Measurements from ENCODE around the gene IFIT1.
"Not testable (repeated sequence)": the region's sequence is repeated elsewhere in the genome, so short reads cannot be mapped to it uniquely, and the experiment has no call there.

IFIT1 gene

DNA sequence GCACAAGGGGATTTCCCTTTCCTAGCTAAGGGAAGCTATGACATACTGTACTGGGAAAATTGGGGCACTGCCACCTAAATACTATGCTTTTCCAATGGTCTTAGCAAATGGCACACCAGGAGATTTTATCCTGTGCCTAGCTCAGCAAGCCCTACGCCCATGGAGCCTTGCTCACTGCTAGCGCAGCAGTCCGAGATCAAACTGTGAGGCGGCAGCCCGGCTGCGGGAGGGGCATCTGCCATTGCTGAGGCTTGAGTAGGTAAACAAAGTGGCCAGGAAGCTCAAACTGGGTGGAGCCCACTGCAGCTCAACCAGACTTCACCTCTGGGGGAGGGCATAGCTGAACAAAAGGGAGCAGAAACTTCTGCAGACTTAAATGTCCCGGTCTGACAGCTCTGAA, 52.4 kb downstream of the IFIT1 start:
- not testable (repeated sequence) for FAIRE-seq

DNA sequence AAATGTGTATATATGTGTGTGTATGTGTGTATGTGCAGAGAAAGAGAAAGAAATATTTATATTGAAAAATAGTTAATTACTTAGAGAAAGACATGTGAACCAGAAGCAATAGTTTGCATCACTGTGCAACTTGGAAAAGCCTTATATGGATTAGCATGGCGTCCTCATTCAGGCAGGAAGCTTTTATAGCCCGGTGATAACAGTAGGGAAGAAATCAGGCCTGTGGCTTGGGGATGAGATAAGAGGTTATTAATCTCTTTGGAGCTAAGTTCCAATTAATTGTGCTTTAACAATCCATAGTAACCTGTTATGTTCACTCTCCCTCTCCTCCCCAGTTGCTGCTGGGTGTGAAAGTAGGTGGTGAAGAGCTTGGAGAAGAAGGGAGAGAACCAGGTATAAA, 58.5 kb downstream of the IFIT1 start:
- FAIRE-seq, result no peak

DNA sequence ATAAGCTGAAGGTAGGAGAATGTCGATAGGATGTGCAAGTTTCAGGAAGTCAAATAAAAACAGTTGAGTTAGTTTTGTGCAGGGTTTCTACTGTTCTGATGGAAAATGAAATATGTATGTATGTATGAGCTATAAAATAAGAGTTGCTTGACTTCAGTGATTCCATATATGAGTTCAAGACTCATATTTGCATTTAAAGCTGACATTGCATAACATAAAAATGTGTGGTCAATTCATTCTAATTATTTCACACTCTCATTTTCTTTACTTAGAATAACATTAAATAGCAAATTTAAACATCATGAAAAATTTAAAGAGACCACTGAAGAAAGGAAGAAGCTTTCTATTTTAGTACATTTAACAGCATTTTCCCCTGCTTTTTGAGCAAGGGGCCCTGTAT, 59.8 kb downstream of the IFIT1 start:
- no peak for FAIRE-seq

DNA sequence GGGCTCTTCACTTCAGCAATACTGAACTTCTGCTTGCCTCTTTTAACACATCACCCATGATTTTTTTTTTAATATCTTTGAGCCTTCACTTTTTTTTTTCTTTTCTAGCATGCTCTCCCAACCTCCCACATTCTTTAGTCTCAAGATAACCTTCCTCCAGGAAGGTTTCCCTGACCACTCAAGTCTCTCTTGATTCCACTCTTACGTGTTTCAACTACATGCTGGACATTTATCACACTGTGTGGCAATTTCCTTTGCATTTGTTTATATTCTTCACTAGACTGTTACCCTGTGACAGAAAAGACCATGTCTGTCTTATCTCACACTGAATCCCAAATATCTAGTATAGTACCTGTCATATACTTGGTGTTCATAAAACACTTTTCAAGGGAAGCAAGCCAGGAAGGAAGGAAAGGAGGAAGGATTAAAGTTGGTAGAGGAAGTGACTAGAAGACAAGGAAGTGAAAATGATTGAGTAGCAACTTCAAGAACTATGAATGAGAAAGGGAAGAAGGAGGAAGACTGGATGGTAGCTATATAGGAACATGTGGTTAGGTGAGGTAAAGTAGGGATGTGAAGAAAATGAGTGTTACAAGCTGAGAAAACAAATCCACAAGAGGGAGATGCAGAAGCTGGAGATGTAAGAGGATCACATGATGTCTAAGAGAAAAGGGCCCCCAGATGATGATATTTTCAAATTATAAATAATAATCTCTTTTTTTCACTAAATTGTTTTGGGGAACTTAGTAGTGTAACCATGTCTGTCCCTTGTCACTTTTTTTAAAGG, 62.3 kb downstream of the IFIT1 start:
- no peak for FAIRE-seq
